ENCODE measurements around the gene EMX2.

The EMX2 gene

DNA sequence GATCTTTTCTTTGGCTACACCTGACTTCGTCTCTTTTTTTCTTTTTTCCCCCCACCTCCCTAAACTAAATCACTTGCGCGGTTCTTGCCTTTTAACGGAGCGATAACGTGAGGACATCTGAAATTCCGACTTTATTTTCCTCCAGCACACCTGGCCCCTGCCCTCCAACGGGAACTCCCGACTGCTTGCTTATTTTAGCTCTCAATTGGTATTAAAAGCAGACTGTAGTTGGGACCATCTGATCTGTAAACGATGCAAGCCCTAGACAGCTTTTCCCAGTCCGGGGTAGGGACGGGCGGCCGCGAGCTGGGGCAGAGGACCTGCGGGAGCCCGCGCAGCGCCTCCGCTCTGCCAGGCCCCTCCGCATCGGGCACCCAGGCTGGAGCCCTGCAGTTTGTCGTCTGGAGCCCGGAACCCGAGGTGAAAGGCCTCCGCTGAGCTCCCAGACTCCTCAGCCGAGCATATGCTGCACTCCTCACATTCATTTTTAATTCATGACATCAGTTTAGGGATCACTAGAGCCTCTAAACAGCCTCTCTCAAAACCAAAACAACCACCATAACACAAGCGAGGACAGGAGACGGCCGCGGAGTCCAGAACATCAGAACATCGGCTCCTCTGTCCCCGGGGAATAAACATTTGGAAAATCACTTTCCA is 10.0 kb upstream of the EMX2 start:
- DNase-seq, result no peak

DNA sequence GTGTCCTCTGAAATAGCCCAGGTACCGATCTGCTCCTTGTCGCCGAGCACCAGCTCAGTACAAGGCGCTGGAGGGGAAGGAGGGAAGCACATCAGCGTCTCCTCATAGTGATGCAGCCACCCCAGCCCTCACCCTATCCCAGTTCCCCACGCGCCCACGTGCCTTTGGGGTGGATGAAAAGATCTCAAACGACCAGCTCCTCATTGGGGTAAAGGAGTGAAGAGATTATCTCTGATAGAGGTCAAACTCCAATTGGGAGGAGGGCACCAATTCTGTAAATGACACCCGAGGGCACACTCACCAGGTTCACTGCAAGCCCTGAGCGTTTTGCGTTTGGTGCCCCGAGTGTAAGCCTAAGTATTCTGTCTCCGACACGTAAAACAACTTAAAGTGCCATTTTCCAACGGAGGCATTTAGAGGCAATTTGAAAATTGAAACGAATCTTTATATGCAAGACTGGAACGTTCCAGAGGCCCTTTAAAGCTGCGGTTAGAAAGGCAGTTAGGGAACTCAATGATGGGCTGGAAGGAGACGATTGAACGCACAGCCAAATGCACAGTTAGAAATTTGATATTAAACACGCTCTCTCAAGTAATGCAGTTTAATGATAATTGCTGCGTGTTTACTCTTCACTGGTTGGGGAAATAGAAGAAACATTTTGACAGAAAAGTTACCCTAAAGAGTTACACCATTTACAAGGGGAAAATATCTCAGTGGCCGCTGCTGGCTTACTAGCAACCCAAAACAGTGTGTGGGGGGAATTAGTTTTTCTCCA is 8.9 kb upstream of the EMX2 start:
- DNase-seq, result no peak

DNA sequence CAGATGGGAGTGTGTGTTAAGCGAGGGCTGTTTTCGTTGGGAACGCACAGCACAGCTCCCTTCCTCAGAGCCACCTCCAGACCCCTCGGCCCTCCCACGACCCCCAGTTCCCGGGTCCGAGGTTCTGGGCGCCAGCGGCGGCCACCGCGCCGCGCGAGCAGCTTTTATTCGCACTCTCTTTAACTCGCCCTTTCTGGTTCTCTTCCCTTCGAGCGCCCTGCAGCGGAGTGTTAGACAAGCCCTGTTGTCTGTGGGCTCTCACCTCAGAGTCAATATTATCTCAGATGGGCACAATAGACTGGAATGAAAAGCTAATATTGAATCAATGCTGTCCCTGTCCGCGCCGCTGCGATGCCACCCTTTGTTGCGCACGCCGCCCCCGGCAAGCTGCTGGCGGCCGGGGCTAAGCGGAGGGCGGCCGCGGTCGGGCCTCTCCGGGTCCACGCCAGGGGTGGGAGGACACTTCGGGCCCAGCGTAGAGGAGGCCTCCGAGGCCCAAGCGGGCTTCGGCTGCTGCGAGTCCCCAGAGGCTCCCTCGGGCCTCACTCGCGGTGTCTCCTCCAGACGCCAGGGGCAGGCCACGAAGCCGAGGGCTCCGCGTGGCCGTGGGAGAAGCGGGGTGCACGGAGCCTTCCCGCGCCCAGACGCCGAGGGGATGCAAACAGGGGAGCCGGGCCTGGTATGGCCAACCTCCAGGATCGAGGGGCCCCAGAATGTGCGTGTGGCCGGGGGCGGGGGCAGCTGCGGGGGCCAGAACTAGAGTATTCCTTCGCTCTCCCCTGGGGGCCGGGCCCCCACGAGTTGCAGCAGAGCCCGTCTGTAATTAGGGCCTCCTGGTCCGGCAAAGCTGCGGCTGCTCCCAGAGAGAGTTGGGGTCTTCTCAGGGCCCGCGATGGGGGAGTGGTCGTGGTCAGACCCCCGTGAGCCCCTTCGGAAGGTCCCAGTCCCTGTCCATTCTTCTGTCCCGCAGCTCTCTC is 7.9 kb upstream of the EMX2 start:
- no peak for DNase-seq

DNA sequence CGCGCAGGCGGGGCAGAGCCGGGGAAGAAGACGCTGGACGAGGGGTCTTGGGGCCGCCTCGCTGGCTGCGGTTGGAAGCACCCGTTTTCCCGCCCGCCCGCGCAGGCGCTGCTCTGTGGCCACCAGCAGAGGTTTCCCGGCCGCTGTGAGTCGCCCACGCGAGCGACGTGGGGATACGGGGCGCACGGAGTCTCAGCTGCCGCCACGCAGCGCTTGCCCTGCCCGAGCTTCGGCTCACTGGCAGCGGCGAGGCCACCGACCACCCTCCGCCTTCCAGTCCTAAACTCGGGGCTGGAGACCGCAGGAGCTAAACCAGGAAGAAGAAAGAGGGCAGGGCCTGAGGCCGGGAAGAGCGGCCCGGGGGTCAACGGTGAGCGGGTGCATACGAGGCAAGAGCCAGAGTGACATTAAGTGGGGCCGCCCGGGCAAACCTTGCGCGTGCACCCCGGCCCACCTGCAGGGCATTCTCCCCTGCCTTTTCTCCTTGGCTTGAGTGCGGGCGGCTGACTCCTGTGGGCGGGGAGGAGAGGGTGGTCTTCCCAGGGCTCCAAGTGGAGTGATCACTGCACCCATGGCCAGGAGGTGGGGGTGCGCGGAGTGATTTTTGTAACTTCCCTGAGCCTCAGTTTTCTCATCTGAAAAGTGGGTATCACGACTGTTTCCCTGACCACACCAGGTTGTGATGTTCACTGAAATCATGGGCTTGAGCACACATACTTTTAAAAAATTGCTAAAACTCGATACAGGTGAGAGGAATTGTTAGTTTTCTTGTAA is 7.1 kb upstream of the EMX2 start:
- no peak for DNase-seq

DNA sequence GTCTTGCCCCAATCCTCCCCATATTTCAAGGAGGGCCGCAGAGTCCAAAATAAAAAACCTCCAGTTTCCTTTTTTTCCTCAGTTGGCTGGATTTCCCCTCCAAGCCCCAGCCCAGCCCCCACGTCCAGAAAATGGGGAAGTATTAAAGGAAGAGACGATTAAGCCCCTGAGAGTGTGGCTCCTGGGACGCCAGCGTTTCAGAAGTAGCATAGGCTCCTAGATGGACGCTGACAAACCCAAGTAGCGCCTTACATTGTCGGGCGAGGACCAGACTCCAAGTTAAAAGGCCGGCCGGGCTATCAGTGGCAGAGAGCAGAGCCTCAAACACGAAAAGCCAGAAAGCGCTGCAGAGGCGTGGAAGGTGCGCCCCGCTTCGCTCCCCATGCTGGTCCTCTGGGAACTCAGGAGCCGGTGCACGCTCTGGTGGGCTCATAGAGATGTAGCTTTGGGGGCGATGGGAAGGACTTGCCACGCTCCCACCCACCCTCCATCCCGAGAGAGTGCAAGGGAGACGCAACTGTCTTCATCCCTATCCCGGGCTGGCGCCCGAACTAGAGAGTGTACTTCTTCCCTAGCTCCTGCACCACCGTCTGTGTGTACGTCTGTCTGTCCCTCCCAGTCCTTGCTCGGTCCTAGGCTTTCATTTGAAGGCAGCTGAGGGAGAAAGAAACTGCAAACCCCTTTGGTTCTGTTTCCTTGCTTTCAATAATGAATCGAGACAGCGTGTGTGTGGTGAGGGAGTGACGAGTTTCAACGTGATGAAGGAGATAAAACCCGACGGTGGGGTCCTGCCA is 6.3 kb upstream of the EMX2 start:
- DNase-seq, result no peak

DNA sequence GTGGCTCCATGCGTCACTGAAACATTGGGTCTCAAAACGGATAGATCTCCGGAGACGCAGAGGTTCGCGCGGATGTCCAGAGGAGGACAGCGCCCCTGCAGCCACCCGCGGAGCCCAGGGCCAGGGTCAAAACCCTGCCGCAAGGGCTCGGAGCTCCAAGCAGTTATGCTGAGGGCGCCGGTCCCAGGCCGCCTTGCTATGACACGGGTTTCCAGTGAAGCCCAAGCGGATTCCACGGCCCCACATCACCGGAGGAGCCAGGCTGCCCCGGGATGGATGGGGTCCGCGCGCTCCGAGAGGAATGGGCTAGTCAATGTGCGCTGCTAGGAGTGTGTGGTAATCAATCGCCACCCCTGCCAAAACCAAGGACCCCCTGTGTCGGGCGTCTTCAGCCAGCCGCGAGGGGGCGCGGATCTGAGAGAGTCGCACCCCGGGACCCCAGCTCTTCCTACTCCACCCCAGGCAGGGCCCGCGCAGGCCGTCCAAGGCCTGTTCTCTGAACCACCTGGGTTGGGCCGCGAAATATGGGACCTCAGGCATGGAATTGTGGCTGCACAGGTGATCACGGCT is 5.6 kb upstream of the EMX2 start:
- no peak for DNase-seq

DNA sequence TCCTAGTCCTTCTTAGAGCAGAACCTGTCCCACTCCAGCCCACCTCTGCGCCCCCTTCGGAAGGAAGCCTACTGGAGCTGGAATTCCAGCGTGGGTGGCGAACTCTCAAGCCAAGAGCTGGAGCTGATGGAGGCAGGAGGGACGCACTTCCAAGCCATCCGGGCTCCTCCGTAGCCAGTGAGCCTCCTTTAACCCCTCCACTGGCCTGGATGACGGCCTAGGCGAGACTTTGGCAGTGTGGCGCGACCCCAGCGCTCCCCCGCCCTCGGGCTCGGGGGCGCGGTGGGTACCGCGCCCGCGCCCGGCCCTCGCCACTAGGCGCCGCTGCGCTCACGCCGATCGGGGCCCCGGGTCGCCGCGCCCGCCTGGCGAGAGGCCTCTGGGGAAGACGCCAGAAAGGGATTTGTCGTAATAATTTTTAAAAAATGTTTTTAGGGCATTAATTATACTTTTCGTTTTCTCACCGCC is 5.1 kb upstream of the EMX2 start:
- DNase-seq, result no peak

DNA sequence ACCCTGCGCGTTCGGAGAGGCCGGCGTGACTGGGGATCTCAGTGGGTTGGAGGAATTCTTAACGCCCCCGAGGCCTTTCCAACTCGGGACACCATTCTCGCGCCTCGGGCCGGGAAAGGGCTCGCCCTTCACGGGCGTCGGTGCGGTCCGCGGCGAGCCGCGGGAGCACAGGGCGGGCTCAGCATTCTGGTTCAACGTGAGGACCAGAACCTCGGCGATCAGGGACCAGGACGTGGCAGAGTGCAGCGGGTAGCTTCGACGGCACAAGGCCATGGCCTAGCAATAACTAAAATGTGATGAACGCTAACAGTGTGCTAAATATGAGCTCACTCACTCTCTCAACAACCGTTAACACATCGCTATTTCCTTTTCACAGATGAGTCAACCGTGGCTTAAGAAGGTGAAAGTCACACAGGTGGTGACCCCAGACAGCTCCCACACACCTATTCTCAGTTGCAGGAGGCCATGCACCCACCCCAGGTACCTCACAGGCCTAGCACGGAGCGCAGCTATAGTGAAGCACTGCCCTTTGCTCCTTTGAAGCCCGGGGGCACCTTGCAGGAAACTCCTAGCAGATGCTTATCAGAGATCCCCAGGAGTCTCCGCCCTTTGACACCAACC is 4.5 kb upstream of the EMX2 start:
- DNase-seq, result no peak

DNA sequence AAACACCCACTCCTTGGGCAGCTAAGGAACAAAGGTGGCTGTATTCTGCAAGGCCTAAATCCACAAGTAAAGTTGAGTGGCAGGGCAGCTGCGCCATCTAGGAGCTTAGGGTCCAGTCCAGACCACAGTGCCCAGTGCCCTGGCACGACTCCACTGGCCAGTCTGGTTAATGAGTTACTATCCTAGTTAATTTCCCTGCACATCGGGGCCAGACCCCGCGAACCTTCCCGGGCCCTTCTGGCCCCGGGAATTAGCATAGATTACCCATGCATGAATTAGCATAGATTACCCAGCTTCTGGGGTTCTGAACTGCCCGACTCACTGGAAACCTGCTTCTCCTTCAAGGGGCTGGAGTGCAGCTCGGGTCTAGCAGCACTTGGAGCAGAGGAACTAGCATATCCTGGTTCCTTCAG is 3.2 kb upstream of the EMX2 start:
- no peak for DNase-seq

DNA sequence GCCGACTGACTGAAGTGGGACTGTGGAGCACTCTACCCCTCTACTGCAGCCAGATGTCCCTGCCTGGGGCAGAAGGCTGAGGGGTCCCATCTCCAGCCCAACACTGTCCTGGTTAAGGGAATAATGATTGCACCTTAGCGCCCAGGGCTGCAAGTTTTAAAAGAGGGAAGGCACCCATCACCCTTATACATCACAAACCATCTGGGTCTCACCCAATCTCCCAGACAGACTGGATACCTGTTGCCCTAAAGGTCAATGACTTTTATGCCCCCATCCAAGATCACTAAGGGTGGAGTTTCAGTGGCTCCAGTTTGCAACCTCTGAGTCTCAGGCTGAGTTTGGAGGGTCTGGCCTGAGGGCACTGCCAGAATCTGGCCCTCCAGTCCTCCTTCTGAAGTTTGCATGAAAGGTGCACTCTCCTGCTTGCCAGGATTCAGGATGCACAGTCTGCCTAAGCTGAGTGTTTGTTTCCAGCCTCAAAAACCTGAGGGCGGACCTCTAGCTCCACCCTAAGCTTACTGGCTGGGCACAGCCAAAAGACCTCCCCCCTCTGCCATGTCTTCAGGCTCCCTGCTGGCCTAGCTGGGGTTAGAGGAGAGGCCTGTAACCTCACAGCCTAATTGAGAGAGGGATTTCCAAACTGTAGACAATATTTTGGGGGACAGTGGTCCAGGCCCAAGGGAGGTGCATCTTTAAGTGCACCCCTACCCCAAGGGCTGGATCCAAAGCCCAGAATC is 2.5 kb upstream of the EMX2 start:
- DNase-seq, result no peak

DNA sequence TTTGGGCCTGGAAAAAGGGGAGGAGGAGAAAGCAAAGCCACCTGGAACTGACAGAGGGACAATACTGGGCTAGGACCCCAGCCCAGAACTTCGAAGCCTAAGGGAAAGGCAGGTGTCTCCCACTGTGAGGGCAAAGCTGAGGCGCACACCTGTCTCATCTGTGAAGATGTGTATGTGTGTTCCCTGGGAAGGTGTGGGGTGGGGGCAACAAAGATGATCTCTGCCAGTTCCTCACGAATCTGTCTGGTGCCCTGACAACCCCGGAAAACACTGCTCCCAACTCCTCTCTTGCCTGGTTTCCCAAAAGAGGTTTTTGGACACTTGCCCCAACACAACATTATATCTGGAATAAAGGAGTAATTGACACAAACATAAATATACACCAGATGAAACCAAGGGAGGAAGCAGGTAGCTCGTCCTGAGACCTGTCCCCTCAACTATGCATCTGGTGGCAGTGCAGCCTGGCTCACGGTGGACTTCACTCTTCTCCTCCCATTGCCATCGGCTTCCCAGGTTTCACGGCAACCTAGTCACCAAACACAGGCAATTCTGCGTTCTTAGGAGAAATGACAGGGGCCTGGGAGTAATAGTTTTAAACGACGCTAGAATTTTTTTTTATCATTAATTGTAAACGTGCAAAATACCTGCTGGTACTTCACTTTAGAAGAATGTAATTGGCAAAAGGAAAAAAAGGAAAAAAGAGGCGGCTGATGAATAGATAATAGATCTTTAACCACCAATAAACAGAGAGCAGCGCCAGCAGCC is 1.7 kb upstream of the EMX2 start:
- DNase-seq, result no peak

DNA sequence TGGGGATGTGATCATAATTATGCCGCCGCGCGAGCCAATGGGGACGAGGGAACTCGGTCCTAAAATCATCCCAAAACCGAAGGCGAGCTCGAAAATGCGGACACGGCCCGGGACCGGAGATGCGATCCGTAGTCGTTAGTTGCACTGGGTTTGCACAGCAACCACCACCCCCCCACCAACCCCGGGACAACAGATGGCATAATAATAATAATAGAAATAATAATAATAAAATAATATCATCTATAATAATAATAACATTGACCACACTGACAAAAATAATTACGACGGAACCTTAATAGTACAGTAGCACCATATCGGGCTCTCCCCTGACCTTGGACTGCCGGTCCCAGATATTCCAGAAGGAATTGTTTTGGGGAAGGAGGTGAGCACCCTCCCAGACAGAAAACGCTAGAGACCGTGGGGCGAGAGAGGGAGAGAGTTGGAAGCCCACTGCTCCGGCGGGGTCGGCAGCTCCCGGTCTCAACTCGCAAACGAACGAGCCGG is 1.1 kb upstream of the EMX2 start:
- DNase-seq, result no peak

DNA sequence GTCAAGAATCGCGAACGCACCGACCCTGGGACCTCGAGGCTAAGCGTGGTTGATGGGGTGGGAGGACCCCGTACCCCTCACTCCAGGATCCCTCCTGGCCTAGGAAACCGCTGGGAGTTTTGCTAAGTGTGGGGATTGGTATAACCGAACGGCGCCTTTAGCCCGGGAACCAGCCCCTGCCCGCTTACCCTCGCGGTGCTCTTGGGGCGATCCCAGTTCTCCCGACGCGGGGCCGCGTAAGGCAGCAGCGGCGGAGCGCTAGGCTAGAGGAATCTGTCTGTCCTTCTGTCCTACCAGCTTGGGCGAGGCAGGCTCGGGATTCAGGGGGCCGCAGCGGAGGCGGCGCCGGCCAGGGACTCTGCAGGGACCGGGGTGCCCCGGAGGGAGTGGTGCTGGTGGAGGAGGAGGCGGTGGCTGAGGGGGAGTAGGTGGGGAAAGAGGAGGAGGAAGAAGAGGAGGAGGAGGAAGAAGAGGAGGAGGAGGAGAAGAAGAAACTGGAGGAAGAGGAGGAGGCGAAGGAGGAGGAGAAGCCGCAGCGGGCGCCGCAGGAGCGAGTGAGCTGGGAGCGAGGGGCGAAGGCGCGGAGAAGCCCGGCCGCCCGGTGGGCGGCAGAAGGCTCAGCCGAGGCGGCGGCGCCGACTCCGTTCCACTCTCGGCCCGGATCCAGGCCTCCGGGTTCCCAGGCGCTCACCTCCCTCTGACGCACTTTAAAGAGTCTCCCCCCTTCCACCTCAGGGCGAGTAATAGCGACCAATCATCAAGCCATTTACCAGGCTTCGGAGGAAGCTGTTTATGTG is 439 bp upstream of the EMX2 start:
- DNase-seq, result no peak

DNA sequence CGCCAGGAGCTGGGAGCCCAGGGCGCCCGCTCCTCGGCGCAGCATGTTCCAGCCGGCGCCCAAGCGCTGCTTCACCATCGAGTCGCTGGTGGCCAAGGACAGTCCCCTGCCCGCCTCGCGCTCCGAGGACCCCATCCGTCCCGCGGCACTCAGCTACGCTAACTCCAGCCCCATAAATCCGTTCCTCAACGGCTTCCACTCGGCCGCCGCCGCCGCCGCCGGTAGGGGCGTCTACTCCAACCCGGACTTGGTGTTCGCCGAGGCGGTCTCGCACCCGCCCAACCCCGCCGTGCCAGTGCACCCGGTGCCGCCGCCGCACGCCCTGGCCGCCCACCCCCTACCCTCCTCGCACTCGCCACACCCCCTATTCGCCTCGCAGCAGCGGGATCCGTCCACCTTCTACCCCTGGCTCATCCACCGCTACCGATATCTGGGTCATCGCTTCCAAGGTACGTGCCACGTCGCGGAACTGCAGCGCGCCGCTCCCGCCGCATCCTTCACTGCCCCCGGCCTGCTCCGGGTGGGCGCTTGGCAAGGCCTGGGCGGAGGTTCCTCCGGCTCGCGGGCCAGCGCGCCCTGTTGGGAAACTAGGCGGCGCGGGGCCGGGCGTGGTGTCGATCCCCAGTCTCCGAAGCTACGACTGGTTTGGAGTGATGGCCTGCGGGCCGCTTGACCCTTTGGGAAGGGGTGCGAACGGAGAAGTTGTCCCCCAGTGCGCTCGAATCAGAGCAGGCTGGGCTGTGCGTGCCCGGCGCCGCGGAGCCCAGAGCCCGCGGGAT is 868 bp downstream of the EMX2 start:
- DNase-seq, result no peak

DNA sequence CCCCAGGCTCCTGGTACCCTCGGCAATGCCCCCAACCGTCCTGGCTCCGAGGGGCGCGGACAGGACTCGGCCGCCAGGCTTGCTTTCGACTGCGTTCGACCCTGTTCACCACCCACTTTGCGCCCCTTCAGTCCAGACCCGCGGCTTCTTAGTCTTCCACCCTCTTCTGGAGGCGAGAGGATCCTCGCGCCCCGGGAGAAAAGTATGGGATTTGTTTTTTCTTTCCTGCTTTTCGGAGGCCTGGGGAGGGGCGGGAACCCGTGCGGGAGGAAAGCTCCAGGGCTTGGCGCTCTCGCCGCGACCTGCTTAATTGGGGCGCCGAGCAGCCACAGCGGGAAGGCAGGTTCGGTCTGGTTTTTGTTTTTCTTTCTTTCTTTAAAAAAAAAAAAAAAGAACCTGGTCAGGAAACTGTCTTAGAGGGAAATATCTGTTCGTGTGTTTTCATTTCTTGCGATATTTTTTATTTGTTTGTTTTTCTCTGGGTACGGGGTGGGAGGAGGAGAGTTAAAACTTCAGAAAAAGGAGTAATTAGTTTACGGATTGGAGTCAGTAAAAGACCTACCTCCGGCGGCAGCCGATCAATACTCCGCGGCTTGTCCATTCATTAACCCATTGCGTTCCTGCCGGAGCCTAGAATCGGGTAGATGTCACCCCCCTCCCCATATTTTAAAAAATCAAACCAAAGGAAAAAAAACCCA is 1.6 kb downstream of the EMX2 start:
- DNase-seq, result no peak

DNA sequence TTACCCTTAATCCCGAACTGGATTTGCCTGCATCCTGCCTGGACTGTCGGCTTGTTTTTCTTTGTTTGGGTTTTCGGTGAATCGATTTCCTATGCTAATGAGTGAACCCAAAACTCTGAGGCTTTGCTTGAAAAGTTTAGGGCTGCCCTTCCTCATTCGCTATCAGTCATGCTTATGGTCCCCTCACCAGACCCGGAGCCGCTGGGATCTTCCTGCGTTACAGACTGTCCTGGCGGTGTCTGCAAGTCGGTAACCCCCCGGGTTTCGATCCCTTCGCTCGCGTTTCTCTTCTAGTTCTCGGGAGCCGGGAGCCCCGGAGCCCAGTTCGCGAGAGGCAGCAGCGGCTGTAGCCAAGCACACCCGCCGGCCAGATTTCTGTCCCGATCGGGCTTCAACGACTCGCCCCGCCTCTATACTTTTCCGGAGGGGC is 2.2 kb downstream of the EMX2 start:
- DNase-seq, result no peak
